Measurements from ENCODE around the gene GPRC5C. TPM values are rescaled to one million over a fixed set of nuclear protein-coding genes. Genes with fewer than 3 reads are reported as not detected.

The GPRC5C gene
- total and polyA plus RNA-seq, 2 of the 13 experiments (the other 11 are each of a cell fraction or from before 2014, with no cell fraction given) = 85.6 to 300 TPM

DNA sequence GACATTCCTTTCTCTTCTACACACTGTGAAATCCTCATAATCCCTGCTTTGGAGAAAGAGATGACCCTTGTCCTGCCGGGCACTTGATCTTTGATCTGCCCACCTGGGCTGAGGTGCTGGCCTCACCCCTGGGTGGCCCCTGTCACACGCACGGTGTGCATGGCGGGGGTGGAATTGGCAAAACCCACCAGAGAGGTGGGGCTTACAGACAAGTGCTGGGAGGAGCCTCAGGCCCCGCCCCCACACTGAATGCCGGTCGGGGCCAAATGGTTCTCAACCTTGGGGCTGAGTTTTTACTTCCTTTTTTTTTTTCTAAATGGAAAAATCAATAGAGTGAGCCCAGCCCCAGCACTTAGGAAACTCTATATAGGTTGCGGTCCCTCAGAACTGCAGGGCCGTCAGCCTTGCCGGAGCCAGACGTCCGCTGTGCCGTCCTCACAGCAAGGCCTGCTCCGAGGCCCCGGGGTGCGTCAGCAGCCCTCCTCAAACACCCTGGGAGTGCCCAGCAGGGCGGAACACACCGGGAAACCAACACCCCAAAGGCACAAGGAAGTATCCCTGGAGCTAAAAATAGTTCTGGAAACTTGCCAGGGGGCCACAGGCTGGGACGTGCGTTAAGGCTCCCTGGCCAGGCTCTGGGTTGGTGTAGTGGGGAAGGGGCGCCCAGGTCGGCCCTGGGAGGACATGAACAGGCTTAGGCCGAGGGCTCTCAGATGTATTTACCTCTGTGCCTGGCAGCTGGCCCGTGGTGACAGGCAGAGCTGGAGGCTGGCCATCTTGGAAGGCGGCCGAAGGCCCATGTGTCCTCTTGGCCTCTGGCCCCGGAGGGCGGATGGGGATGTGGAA, 11.0 kb downstream of the GPRC5C start (continued):
- TF ChIP-seq, protein P1, sequence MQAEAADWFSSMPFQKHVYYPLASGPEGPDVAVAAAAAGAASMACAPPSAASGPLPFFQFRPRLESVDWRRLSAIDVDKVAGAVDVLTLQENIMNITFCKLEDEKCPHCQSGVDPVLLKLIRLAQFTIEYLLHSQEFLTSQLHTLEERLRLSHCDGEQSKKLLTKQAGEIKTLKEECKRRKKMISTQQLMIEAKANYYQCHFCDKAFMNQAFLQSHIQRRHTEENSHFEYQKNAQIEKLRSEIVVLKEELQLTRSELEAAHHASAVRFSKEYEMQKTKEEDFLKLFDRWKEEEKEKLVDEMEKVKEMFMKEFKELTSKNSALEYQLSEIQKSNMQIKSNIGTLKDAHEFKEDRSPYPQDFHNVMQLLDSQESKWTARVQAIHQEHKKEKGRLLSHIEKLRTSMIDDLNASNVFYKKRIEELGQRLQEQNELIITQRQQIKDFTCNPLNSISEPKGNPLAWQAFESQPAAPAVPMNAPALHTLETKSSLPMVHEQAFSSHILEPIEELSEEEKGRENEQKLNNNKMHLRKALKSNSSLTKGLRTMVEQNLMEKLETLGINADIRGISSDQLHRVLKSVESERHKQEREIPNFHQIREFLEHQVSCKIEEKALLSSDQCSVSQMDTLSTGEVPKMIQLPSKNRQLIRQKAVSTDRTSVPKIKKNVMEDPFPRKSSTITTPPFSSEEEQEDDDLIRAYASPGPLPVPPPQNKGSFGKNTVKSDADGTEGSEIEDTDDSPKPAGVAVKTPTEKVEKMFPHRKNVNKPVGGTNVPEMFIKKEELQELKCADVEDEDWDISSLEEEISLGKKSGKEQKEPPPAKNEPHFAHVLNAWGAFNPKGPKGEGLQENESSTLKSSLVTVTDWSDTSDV (CRISPR knock-in tag; IDR thresholded peaks at IDR 0.05) = no peak
- TF ChIP-seq, protein P2, sequence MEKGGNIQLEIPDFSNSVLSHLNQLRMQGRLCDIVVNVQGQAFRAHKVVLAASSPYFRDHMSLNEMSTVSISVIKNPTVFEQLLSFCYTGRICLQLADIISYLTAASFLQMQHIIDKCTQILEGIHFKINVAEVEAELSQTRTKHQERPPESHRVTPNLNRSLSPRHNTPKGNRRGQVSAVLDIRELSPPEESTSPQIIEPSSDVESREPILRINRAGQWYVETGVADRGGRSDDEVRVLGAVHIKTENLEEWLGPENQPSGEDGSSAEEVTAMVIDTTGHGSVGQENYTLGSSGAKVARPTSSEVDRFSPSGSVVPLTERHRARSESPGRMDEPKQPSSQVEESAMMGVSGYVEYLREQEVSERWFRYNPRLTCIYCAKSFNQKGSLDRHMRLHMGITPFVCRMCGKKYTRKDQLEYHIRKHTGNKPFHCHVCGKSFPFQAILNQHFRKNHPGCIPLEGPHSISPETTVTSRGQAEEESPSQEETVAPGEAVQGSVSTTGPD (CRISPR knock-in tag; IDR thresholded peaks at IDR 0.05) = peak; percentile 91
- TF ChIP-seq EHMT2 (IDR thresholded peaks at IDR 0.05; ENCODE audit: borderline replicate concordance, low read depth, low read length) (no peak; the same call in 1 of the 2 replicates), ZKSCAN5 (CRISPR knock-in tag; IDR thresholded peaks at IDR 0.05) (no peak), SOX5 (CRISPR knock-in tag; IDR thresholded peaks at IDR 0.05; ENCODE audit: borderline replicate concordance) (peak; percentile 94), PTBP1 (IDR thresholded peaks at IDR 0.05; ENCODE audit: low read depth, low read length, poor library complexity, severe bottlenecking) (peak; percentile 30), HDAC2 (CRISPR knock-in tag; IDR thresholded peaks at IDR 0.05) (peak; percentile 98)
- TF ChIP-seq, protein P3, sequence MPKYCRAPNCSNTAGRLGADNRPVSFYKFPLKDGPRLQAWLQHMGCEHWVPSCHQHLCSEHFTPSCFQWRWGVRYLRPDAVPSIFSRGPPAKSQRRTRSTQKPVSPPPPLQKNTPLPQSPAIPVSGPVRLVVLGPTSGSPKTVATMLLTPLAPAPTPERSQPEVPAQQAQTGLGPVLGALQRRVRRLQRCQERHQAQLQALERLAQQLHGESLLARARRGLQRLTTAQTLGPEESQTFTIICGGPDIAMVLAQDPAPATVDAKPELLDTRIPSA (CRISPR knock-in tag; IDR thresholded peaks at IDR 0.05; ENCODE audit: borderline replicate concordance) = no peak
- TF ChIP-seq, protein P4, sequence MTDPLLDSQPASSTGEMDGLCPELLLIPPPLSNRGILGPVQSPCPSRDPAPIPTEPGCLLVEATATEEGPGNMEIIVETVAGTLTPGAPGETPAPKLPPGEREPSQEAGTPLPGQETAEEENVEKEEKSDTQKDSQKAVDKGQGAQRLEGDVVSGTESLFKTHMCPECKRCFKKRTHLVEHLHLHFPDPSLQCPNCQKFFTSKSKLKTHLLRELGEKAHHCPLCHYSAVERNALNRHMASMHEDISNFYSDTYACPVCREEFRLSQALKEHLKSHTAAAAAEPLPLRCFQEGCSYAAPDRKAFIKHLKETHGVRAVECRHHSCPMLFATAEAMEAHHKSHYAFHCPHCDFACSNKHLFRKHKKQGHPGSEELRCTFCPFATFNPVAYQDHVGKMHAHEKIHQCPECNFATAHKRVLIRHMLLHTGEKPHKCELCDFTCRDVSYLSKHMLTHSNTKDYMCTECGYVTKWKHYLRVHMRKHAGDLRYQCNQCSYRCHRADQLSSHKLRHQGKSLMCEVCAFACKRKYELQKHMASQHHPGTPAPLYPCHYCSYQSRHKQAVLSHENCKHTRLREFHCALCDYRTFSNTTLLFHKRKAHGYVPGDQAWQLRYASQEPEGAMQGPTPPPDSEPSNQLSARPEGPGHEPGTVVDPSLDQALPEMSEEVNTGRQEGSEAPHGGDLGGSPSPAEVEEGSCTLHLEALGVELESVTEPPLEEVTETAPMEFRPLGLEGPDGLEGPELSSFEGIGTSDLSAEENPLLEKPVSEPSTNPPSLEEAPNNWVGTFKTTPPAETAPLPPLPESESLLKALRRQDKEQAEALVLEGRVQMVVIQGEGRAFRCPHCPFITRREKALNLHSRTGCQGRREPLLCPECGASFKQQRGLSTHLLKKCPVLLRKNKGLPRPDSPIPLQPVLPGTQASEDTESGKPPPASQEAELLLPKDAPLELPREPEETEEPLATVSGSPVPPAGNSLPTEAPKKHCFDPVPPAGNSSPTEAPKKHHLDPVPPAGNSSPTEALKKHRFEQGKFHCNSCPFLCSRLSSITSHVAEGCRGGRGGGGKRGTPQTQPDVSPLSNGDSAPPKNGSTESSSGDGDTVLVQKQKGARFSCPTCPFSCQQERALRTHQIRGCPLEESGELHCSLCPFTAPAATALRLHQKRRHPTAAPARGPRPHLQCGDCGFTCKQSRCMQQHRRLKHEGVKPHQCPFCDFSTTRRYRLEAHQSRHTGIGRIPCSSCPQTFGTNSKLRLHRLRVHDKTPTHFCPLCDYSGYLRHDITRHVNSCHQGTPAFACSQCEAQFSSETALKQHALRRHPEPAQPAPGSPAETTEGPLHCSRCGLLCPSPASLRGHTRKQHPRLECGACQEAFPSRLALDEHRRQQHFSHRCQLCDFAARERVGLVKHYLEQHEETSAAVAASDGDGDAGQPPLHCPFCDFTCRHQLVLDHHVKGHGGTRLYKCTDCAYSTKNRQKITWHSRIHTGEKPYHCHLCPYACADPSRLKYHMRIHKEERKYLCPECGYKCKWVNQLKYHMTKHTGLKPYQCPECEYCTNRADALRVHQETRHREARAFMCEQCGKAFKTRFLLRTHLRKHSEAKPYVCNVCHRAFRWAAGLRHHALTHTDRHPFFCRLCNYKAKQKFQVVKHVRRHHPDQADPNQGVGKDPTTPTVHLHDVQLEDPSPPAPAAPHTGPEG (CRISPR knock-in tag; IDR thresholded peaks at IDR 0.05) = peak; percentile 90
- TF ChIP-seq, protein P5, sequence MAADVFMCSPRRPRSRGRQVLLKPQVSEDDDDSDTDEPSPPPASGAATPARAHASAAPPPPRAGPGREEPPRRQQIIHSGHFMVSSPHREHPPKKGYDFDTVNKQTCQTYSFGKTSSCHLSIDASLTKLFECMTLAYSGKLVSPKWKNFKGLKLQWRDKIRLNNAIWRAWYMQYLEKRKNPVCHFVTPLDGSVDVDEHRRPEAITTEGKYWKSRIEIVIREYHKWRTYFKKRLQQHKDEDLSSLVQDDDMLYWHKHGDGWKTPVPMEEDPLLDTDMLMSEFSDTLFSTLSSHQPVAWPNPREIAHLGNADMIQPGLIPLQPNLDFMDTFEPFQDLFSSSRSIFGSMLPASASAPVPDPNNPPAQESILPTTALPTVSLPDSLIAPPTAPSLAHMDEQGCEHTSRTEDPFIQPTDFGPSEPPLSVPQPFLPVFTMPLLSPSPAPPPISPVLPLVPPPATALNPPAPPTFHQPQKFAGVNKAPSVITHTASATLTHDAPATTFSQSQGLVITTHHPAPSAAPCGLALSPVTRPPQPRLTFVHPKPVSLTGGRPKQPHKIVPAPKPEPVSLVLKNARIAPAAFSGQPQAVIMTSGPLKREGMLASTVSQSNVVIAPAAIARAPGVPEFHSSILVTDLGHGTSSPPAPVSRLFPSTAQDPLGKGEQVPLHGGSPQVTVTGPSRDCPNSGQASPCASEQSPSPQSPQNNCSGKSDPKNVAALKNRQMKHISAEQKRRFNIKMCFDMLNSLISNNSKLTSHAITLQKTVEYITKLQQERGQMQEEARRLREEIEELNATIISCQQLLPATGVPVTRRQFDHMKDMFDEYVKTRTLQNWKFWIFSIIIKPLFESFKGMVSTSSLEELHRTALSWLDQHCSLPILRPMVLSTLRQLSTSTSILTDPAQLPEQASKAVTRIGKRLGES (CRISPR knock-in tag; IDR thresholded peaks at IDR 0.05; ENCODE audit: borderline replicate concordance) = peak; percentile 81; the same call in 1 of the 2 replicates
- TF ChIP-seq, protein P6, sequence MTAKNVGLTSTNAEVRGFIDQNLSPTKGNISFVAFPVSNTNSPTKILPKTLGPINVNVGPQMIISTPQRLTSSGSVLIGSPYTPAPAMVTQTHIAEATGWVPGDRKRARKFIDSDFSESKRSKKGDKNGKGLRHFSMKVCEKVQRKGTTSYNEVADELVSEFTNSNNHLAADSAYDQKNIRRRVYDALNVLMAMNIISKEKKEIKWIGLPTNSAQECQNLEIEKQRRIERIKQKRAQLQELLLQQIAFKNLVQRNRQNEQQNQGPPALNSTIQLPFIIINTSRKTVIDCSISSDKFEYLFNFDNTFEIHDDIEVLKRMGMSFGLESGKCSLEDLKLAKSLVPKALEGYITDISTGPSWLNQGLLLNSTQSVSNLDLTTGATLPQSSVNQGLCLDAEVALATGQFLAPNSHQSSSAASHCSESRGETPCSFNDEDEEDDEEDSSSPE (CRISPR knock-in tag; IDR thresholded peaks at IDR 0.05) = peak; percentile 60

Measured in HepG2 (cell line).